GM10847 (cell line): ENCODE results near the gene TAS2R60.

Source experiments
- POLR2A ChIP-seq: IDR thresholded peaks from 2 replicates; pipeline ENCODE4 v1.6.1; 2011; ENCODE audit not compliant: insufficient read length; ENCODE audit errors: extremely low read depth

Gene TAS2R60

GRCh38 chr7:143429770-143430698, 13.2 kb upstream of the TAS2R60 start:
- TF ChIP-seq POLR2A: no peak

GRCh38 chr7:143431109-143431508, 12.1 kb upstream of the TAS2R60 start:
- no peak for TF ChIP-seq POLR2A

GRCh38 chr7:143433759-143434158, 9.5 kb upstream of the TAS2R60 start:
- TF ChIP-seq POLR2A: no peak

GRCh38 chr7:143434660-143435059, 8.6 kb upstream of the TAS2R60 start:
- no peak for TF ChIP-seq POLR2A

GRCh38 chr7:143435266-143435665, 8.0 kb upstream of the TAS2R60 start:
- TF ChIP-seq POLR2A: no peak

- TF ChIP-seq POLR2A: no peak
Measured at GRCh38 chr7:143436325-143436946, 6.8 kb upstream of the TAS2R60 start.

GRCh38 chr7:143437578-143437977, 5.7 kb upstream of the TAS2R60 start:
- no peak for TF ChIP-seq POLR2A

GRCh38 chr7:143439866-143440265, 3.4 kb upstream of the TAS2R60 start:
- TF ChIP-seq POLR2A: no peak

GRCh38 chr7:143444063-143444782, 970 bp downstream of the TAS2R60 start:
- TF ChIP-seq POLR2A: no peak

GRCh38 chr7:143444785-143445184, 1.5 kb downstream of the TAS2R60 start:
- TF ChIP-seq POLR2A: no peak

GRCh38 chr7:143447466-143447865, 4.2 kb downstream of the TAS2R60 start:
- no peak for TF ChIP-seq POLR2A

GRCh38 chr7:143448429-143448828, 5.2 kb downstream of the TAS2R60 start:
- TF ChIP-seq POLR2A: no peak

GRCh38 chr7:143449793-143450192, 6.5 kb downstream of the TAS2R60 start:
- no peak for TF ChIP-seq POLR2A

GRCh38 chr7:143451122-143451521, 7.9 kb downstream of the TAS2R60 start:
- no peak for TF ChIP-seq POLR2A

- TF ChIP-seq POLR2A: no peak
Measured at GRCh38 chr7:143451746-143452145, 8.5 kb downstream of the TAS2R60 start.

GRCh38 chr7:143452495-143452894, 9.2 kb downstream of the TAS2R60 start:
- no peak for TF ChIP-seq POLR2A
